Measurements from ENCODE around the gene PIGP.
A peak's percentile ranks its signal among the peaks of the same experiment; 100 is the strongest.
"Not testable (repeated sequence)": the region's sequence is repeated elsewhere in the genome, so short reads cannot be mapped to it uniquely, and the experiment has no call there.

PIGP gene

GRCh38 chr21:37072988-37073416 lies at the start of gene PIGP, which contains the start of gene TTC3:
PIGP (minus strand) TSS chr21:37073071; CDS start chr21:37072515, 556 bp downstream.
TTC3 (plus strand) TSS chr21:37073254; CDS start chr21:37087258, 14,004 bp downstream.
- peak within 1 kb of the TSS; percentile 95 to 98 for H3K9ac ChIP-seq (ENCODE audit: low read depth in 1 of 2, low read length in 2 of 2)
- H3K36me3 ChIP-seq (ENCODE audit: control insufficient read depth in 1 of 2, insufficient read depth in 2 of 2, low read length in 2 of 2): peaks cover 5 to 6% of the 10 kb centered on the region in 2 donors
- H3K27ac ChIP-seq (ENCODE audit: low read depth, low read length): peak within 1 kb of the TSS; percentile 98
- H3K4me3 ChIP-seq (ENCODE audit: low read depth in 1 of 2, low read length in 2 of 2): peak within 1 kb of the TSS; percentile 97 to 99
- peaks cover 16 to 20% of the 10 kb centered on the region in 2 donors for H3K4me1 ChIP-seq (ENCODE audit: control insufficient read depth in 1 of 2, insufficient read depth in 2 of 2, low read length in 2 of 2)
- H3K27me3 ChIP-seq (ENCODE audit: control insufficient read depth in 1 of 2, insufficient read depth in 2 of 2, low read length in 2 of 2): no peaks in the 10 kb centered on the region
- no peaks in the 10 kb centered on the region for H3K9me3 ChIP-seq (ENCODE audit: control insufficient read depth in 1 of 2, low read length in 2 of 2)

GRCh38 chr21:37119421-37120218 lies 46.7 kb upstream of the PIGP start:
- no peaks in the 10 kb centered on the region for H3K9me3 ChIP-seq (ENCODE audit: control insufficient read depth in 1 of 2, low read length in 2 of 2)
- H3K4me1 ChIP-seq (ENCODE audit: control insufficient read depth in 1 of 2, insufficient read depth in 2 of 2, low read length in 2 of 2): no peaks in the 10 kb centered on the region
- H3K9ac ChIP-seq (ENCODE audit: low read depth in 1 of 2, low read length in 2 of 2): no peak overlapping the region
- H3K27me3 ChIP-seq (ENCODE audit: control insufficient read depth in 1 of 2, insufficient read depth in 2 of 2, low read length in 2 of 2): no peaks in the 10 kb centered on the region
- no peak overlapping the region for H3K27ac ChIP-seq (ENCODE audit: low read depth, low read length)
- peaks cover 5 to 16% of the 10 kb centered on the region in 2 donors for H3K36me3 ChIP-seq (ENCODE audit: control insufficient read depth in 1 of 2, insufficient read depth in 2 of 2, low read length in 2 of 2)
- H3K4me3 ChIP-seq (ENCODE audit: low read depth in 1 of 2, low read length in 2 of 2): no peak overlapping the region

- H3K27ac ChIP-seq (ENCODE audit: low read depth, low read length): no peak overlapping the region
- no peaks in the 10 kb centered on the region for H3K27me3 ChIP-seq (ENCODE audit: control insufficient read depth in 1 of 2, insufficient read depth in 2 of 2, low read length in 2 of 2)
- peaks cover 5 to 12% of the 10 kb centered on the region in 2 donors for H3K36me3 ChIP-seq (ENCODE audit: control insufficient read depth in 1 of 2, insufficient read depth in 2 of 2, low read length in 2 of 2)
- no peaks in the 10 kb centered on the region for H3K9me3 ChIP-seq (ENCODE audit: control insufficient read depth in 1 of 2, low read length in 2 of 2)
- no peak overlapping the region for H3K9ac ChIP-seq (ENCODE audit: low read depth in 1 of 2, low read length in 2 of 2)
- H3K4me1 ChIP-seq (ENCODE audit: control insufficient read depth in 1 of 2, insufficient read depth in 2 of 2, low read length in 2 of 2): no peaks in the 10 kb centered on the region
- no peak overlapping the region for H3K4me3 ChIP-seq (ENCODE audit: low read depth in 1 of 2, low read length in 2 of 2)
Measured at GRCh38 chr21:37118187-37118826, 45.4 kb upstream of the PIGP start.

- Histone ChIP-seq H3K27ac (ENCODE audit: low read depth, low read length) (no peak overlapping the region), H3K9me3 (ENCODE audit: control insufficient read depth in 1 of 2, low read length in 2 of 2) (no peaks in the 10 kb centered on the region), H3K4me3 (ENCODE audit: low read depth in 1 of 2, low read length in 2 of 2) (no peak overlapping the region), H3K36me3 (ENCODE audit: control insufficient read depth in 1 of 2, insufficient read depth in 2 of 2, low read length in 2 of 2) (peaks cover 0 to 4% of the 10 kb centered on the region in 2 donors), H3K4me1 (ENCODE audit: control insufficient read depth in 1 of 2, insufficient read depth in 2 of 2, low read length in 2 of 2) (no peaks in the 10 kb centered on the region), H3K27me3 (ENCODE audit: control insufficient read depth in 1 of 2, insufficient read depth in 2 of 2, low read length in 2 of 2) (no peaks in the 10 kb centered on the region), H3K9ac (ENCODE audit: low read depth in 1 of 2, low read length in 2 of 2) (no peak overlapping the region)
Measured at GRCh38 chr21:37117204-37117603, 44.3 kb upstream of the PIGP start.

GRCh38 chr21:37116459-37116858 lies 43.6 kb upstream of the PIGP start:
- not testable (repeated sequence) for H3K4me1 ChIP-seq (ENCODE audit: control insufficient read depth in 1 of 2, insufficient read depth in 2 of 2, low read length in 2 of 2); H3K9ac ChIP-seq (ENCODE audit: low read depth in 1 of 2, low read length in 2 of 2); H3K9me3 ChIP-seq (ENCODE audit: control insufficient read depth in 1 of 2, low read length in 2 of 2); H3K27ac ChIP-seq (ENCODE audit: low read depth, low read length); H3K36me3 ChIP-seq (ENCODE audit: control insufficient read depth in 1 of 2, insufficient read depth in 2 of 2, low read length in 2 of 2); H3K4me3 ChIP-seq (ENCODE audit: low read depth in 1 of 2, low read length in 2 of 2); H3K27me3 ChIP-seq (ENCODE audit: control insufficient read depth in 1 of 2, insufficient read depth in 2 of 2, low read length in 2 of 2)

GRCh38 chr21:37114301-37114700 lies 41.4 kb upstream of the PIGP start:
- H3K9me3 ChIP-seq (ENCODE audit: control insufficient read depth in 1 of 2, low read length in 2 of 2); H3K4me3 ChIP-seq (ENCODE audit: low read depth in 1 of 2, low read length in 2 of 2): not testable (repeated sequence)

GRCh38 chr21:37111029-37111428 lies 38.2 kb upstream of the PIGP start:
- not testable (repeated sequence) for H3K27ac ChIP-seq (ENCODE audit: low read depth, low read length); H3K4me3 ChIP-seq (ENCODE audit: low read depth in 1 of 2, low read length in 2 of 2); H3K9ac ChIP-seq (ENCODE audit: low read depth in 1 of 2, low read length in 2 of 2); H3K9me3 ChIP-seq (ENCODE audit: control insufficient read depth in 1 of 2, low read length in 2 of 2); H3K27me3 ChIP-seq (ENCODE audit: control insufficient read depth in 1 of 2, insufficient read depth in 2 of 2, low read length in 2 of 2); H3K4me1 ChIP-seq (ENCODE audit: control insufficient read depth in 1 of 2, insufficient read depth in 2 of 2, low read length in 2 of 2)
- peaks cover 5 to 11% of the 10 kb centered on the region in 2 donors for H3K36me3 ChIP-seq (ENCODE audit: control insufficient read depth in 1 of 2, insufficient read depth in 2 of 2, low read length in 2 of 2)

More at GRCh38 chr21:37114301-37114700, 41.4 kb upstream of the PIGP start:
- not testable (repeated sequence) for H3K9ac ChIP-seq (ENCODE audit: low read depth in 1 of 2, low read length in 2 of 2); H3K36me3 ChIP-seq (ENCODE audit: control insufficient read depth in 1 of 2, insufficient read depth in 2 of 2, low read length in 2 of 2); H3K27me3 ChIP-seq (ENCODE audit: control insufficient read depth in 1 of 2, insufficient read depth in 2 of 2, low read length in 2 of 2); H3K27ac ChIP-seq (ENCODE audit: low read depth, low read length); H3K4me1 ChIP-seq (ENCODE audit: control insufficient read depth in 1 of 2, insufficient read depth in 2 of 2, low read length in 2 of 2)

- Histone ChIP-seq H3K9me3 (ENCODE audit: control insufficient read depth in 1 of 2, low read length in 2 of 2) (peaks cover 5 to 9% of the 10 kb centered on the region in 2 donors), H3K4me1 (ENCODE audit: control insufficient read depth in 1 of 2, insufficient read depth in 2 of 2, low read length in 2 of 2) (no peaks in the 10 kb centered on the region), H3K4me3 (ENCODE audit: low read depth in 1 of 2, low read length in 2 of 2) (no peak overlapping the region), H3K9ac (ENCODE audit: low read depth in 1 of 2, low read length in 2 of 2) (no peak overlapping the region), H3K27me3 (ENCODE audit: control insufficient read depth in 1 of 2, insufficient read depth in 2 of 2, low read length in 2 of 2) (no peaks in the 10 kb centered on the region), H3K27ac (ENCODE audit: low read depth, low read length) (no peak overlapping the region), H3K36me3 (ENCODE audit: control insufficient read depth in 1 of 2, insufficient read depth in 2 of 2, low read length in 2 of 2) (peaks cover 5 to 11% of the 10 kb centered on the region in 2 donors)
Measured at GRCh38 chr21:37106998-37107397, 34.1 kb upstream of the PIGP start.

GRCh38 chr21:37102746-37103145 lies 29.9 kb upstream of the PIGP start:
- H3K36me3 ChIP-seq (ENCODE audit: control insufficient read depth in 1 of 2, insufficient read depth in 2 of 2, low read length in 2 of 2): peaks cover 11 to 23% of the 10 kb centered on the region in 2 donors
- H3K9ac ChIP-seq (ENCODE audit: low read depth in 1 of 2, low read length in 2 of 2); H3K27ac ChIP-seq (ENCODE audit: low read depth, low read length); H3K27me3 ChIP-seq (ENCODE audit: control insufficient read depth in 1 of 2, insufficient read depth in 2 of 2, low read length in 2 of 2); H3K4me1 ChIP-seq (ENCODE audit: control insufficient read depth in 1 of 2, insufficient read depth in 2 of 2, low read length in 2 of 2); H3K4me3 ChIP-seq (ENCODE audit: low read depth in 1 of 2, low read length in 2 of 2); H3K9me3 ChIP-seq (ENCODE audit: control insufficient read depth in 1 of 2, low read length in 2 of 2): not testable (repeated sequence)

- H3K9ac ChIP-seq (ENCODE audit: low read depth in 1 of 2, low read length in 2 of 2): no peak overlapping the region
- H3K27ac ChIP-seq (ENCODE audit: low read depth, low read length): no peak overlapping the region
- H3K9me3 ChIP-seq (ENCODE audit: control insufficient read depth in 1 of 2, low read length in 2 of 2): no peaks in the 10 kb centered on the region
- peaks cover 11 to 29% of the 10 kb centered on the region in 2 donors for H3K36me3 ChIP-seq (ENCODE audit: control insufficient read depth in 1 of 2, insufficient read depth in 2 of 2, low read length in 2 of 2)
- no peaks in the 10 kb centered on the region for H3K27me3 ChIP-seq (ENCODE audit: control insufficient read depth in 1 of 2, insufficient read depth in 2 of 2, low read length in 2 of 2)
- no peak overlapping the region for H3K4me3 ChIP-seq (ENCODE audit: low read depth in 1 of 2, low read length in 2 of 2)
- H3K4me1 ChIP-seq (ENCODE audit: control insufficient read depth in 1 of 2, insufficient read depth in 2 of 2, low read length in 2 of 2): no peaks in the 10 kb centered on the region
Measured at GRCh38 chr21:37101384-37101783, 28.5 kb upstream of the PIGP start.

Measured in duodenal mucosa (tissue), 2 donors.